Measurements from ENCODE around the gene RYR2.
"Not testable (repeated sequence)": the region's sequence is repeated elsewhere in the genome, so short reads cannot be mapped to it uniquely, and the experiment has no call there.

Gene RYR2

GRCh38 chr1:237583756-237584155 is 541.8 kb downstream of the RYR2 start:
- DNase-seq, result no peak

- DNase-seq, result no peak
Observed at GRCh38 chr1:237590386-237590785, 548.4 kb downstream of the RYR2 start.

GRCh38 chr1:237591353-237591752 is 549.4 kb downstream of the RYR2 start:
- DNase-seq, result no peak

GRCh38 chr1:237603036-237603568 is 561.1 kb downstream of the RYR2 start:
- DNase-seq, result not testable (repeated sequence)

GRCh38 chr1:237608433-237608832 is 566.4 kb downstream of the RYR2 start:
- DNase-seq, result no peak

GRCh38 chr1:237610157-237610556 is 568.2 kb downstream of the RYR2 start:
- no peak for DNase-seq

- no peak for DNase-seq
Observed at GRCh38 chr1:237613984-237614383, 572.0 kb downstream of the RYR2 start.

GRCh38 chr1:237619553-237619952 is 577.6 kb downstream of the RYR2 start:
- no peak for DNase-seq

GRCh38 chr1:237634922-237635321 is 592.9 kb downstream of the RYR2 start:
- DNase-seq, result no peak

GRCh38 chr1:237638555-237638954 is 596.6 kb downstream of the RYR2 start:
- DNase-seq, result no peak

GRCh38 chr1:237640011-237640671 is 598.2 kb downstream of the RYR2 start:
- no peak for DNase-seq

- DNase-seq, result no peak
Observed at GRCh38 chr1:237640966-237641365, 599.0 kb downstream of the RYR2 start.

- no peak for DNase-seq
Observed at GRCh38 chr1:237650809-237651208, 608.8 kb downstream of the RYR2 start.

GRCh38 chr1:237655778-237656177 is 613.8 kb downstream of the RYR2 start:
- DNase-seq, result no peak

GRCh38 chr1:237664348-237664747 is 622.4 kb downstream of the RYR2 start:
- no peak for DNase-seq

- no peak for DNase-seq
Observed at GRCh38 chr1:237670302-237670701, 628.3 kb downstream of the RYR2 start.

GRCh38 chr1:237671262-237671661 is 629.3 kb downstream of the RYR2 start:
- DNase-seq, result no peak

GRCh38 chr1:237671935-237672334 is 630.0 kb downstream of the RYR2 start:
- no peak for DNase-seq

GRCh38 chr1:237672748-237673147 is 630.8 kb downstream of the RYR2 start:
- no peak for DNase-seq

- DNase-seq, result no peak
Observed at GRCh38 chr1:237673631-237674030, 631.6 kb downstream of the RYR2 start.

GRCh38 chr1:237677979-237678378 is 636.0 kb downstream of the RYR2 start:
- DNase-seq, result no peak

GRCh38 chr1:237679687-237680086 is 637.7 kb downstream of the RYR2 start:
- DNase-seq, result no peak

GRCh38 chr1:237681210-237681609 is 639.2 kb downstream of the RYR2 start:
- no peak for DNase-seq

GRCh38 chr1:237684236-237684635 is 642.3 kb downstream of the RYR2 start:
- DNase-seq, result no peak

- no peak for DNase-seq
Observed at GRCh38 chr1:237685551-237685950, 643.6 kb downstream of the RYR2 start.
